Coronary artery (tissue), 2 donors: ENCODE results near the gene PSMG4.

Experiments used
- DNase-seq: peaks from one replicate; pipeline ENCODE4 v3.0.0-alpha.2; 2017; ENCODE audit warnings: low spot score
- H3K27ac ChIP-seq, 2 donors: fragments of 200-600 bp; sonication (generic); one replicate each; pipeline ENCODE4 v1.5.1; 2016 to 2019
- H3K4me3 ChIP-seq: fragments of 200-600 bp; sonication (generic); 2 replicates; pipeline ENCODE4 v1.5.1; 2016; ENCODE audit warnings: mild to moderate bottlenecking, moderate library complexity
- CTCF ChIP-seq: fragments of 200-600 bp; sonication (generic); IDR thresholded peaks from one replicate; pipeline ENCODE4 v1.5.1; 2019; ENCODE audit warnings: antibody characterized with exemption

PSMG4 gene

GRCh38 chr6:3290931-3291211, 32.1 kb downstream of the PSMG4 start:
- Histone ChIP-seq H3K4me3 (no peak overlapping the region), H3K27ac (no peak overlapping the region)
- TF ChIP-seq CTCF = no peak
- no peak for DNase-seq

- Histone ChIP-seq H3K27ac (no peak overlapping the region), H3K4me3 (no peak overlapping the region)
- DNase-seq = no peak
- TF ChIP-seq CTCF = no peak
Observed at GRCh38 chr6:3291346-3291745, 32.6 kb downstream of the PSMG4 start.

GRCh38 chr6:3291987-3292386, 33.2 kb downstream of the PSMG4 start:
- TF ChIP-seq CTCF = no peak
- DNase-seq = no peak
- Histone ChIP-seq H3K4me3 (no peak overlapping the region), H3K27ac (no peak overlapping the region)

- no peak overlapping the region for H3K4me3 ChIP-seq
- no peak overlapping the region for H3K27ac ChIP-seq
- no peak for DNase-seq
- TF ChIP-seq CTCF = no peak
Observed at GRCh38 chr6:3292431-3293197, 33.9 kb downstream of the PSMG4 start.

GRCh38 chr6:3293271-3294155, 34.8 kb downstream of the PSMG4 start:
- no peak for TF ChIP-seq CTCF
- no peak for DNase-seq
- no peak overlapping the region for H3K27ac ChIP-seq
- H3K4me3 ChIP-seq = no peak overlapping the region

GRCh38 chr6:3294396-3294795, 35.6 kb downstream of the PSMG4 start:
- no peak overlapping the region for H3K4me3 ChIP-seq
- no peak for DNase-seq
- H3K27ac ChIP-seq = no peak overlapping the region
- TF ChIP-seq CTCF = no peak
